ENCODE measurements around the gene ANKS1B. TPM values are rescaled to one million over a fixed set of nuclear protein-coding genes. Genes with fewer than 3 reads are reported as not detected.

The ANKS1B gene
- total and polyA plus RNA-seq, 10 of the 15 experiments (the other 5 are each of a cell fraction or from before 2014, with no cell fraction given) = 0.16 to 1.3 (median 0.82) TPM; not detected in 7

DNA sequence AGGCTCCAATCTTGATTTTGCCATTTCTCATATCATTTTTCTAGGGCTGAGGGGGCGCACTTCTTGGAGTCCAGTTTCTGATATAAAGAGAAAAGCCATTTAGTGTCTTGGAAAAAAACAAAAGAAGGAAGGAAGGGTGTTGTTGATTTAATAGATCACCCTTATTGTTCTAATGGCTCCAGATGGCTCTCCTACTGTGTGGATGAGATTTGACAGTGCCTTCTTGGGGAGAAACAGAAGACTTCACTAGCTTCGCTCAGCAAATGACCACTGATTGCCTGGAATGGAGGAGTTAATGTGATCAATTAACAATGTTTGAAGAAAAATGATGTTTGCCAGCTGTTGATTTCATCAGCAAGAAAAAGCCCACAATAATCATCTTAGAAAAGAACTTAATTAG is 1123.5 kb downstream of the ANKS1B start:
- BruUV-seq (replicated peaks) = no TSS peak
- no peaks in the 10 kb centered on the region for H4K20me1 ChIP-seq (ENCODE audit: control insufficient read depth, insufficient read depth)
- in situ Hi-C loops (cut with MboI) = no loop called here
- no peak overlapping the region for H3K9ac ChIP-seq (ENCODE audit: control insufficient read depth, insufficient read depth, low read length)
- RAD21 ChIA-PET (ENCODE audit: unreplicated experiment) = no interaction called here
- POLR2A ChIA-PET = no interaction called here
- H3K27me3 ChIP-seq (replicated peaks in 1 of 2; ENCODE audit: control insufficient read depth in 2 of 2, insufficient read depth in 2 of 2, low read length in 1 of 2) = no peaks in the 10 kb centered on the region
- SMC1A ChIA-PET (ENCODE audit: uncharacterized antibody, unreplicated experiment) = interaction anchor here (1.4 kb wide), 1 partner anchor 11 kb away, joined by 3 read pairs; no protein-coding TSS in a partner anchor
- intact Hi-C loops (cut with micrococcal nuclease; ENCODE audit: unreplicated experiment) = no loop called here
- ATAC-seq = no peak
- no peak overlapping the region for H3K4me2 ChIP-seq (ENCODE audit: control insufficient read depth, insufficient read depth)
- H3K4me1 ChIP-seq (ENCODE audit: control insufficient read depth, insufficient read depth, low read length) = no peaks in the 10 kb centered on the region
- H3K9me3 ChIP-seq (replicated peaks; ENCODE audit: control insufficient read depth, insufficient read depth, low read length) = no peaks in the 10 kb centered on the region
- 15% methylated on average over 2 of the region's 2 CpGs for WGBS (ENCODE audit: insufficient coverage, insufficient replicate concordance, low lambda C conversion rate, missing lambda C conversion rate)
- no peaks in the 10 kb centered on the region for H3K79me2 ChIP-seq (ENCODE audit: control insufficient read depth, insufficient read depth, low read length)
- H2AFZ ChIP-seq (ENCODE audit: control insufficient read depth, low read depth, low read length) = no peak overlapping the region
- H3K36me3 ChIP-seq (ENCODE audit: control insufficient read depth in 2 of 2, insufficient read depth in 2 of 2, low read length in 1 of 2) = no peaks in the 10 kb centered on the region
- CTCF ChIA-PET = no interaction called here
- no peak for DNase-seq (ENCODE audit: low read depth, low spot score)
- no peak for FAIRE-seq
- H3K4me3 ChIP-seq = no peak overlapping the region
- TF ChIP-seq POLR2AphosphoS5 (IDR thresholded peaks at IDR 0.05; ENCODE audit: low read length) (no peak), BCL3 (IDR thresholded peaks at IDR 0.05; ENCODE audit: borderline replicate concordance, insufficient read depth, low read depth, low read length, poor library complexity, severe bottlenecking) (no peak), PML (IDR thresholded peaks at IDR 0.05; ENCODE audit: low read length) (no peak), ZBED1 (IDR thresholded peaks at IDR 0.05; ENCODE audit: borderline replicate concordance) (no peak), RAD51 (IDR thresholded peaks at IDR 0.05) (no peak), USF2 (IDR thresholded peaks at IDR 0.05; ENCODE audit: borderline replicate concordance, low read depth, low read length) (no peak), SPI1 (IDR thresholded peaks at IDR 0.05; ENCODE audit: borderline replicate concordance, insufficient read depth, low read depth, low read length) (no peak), MEF2A (IDR thresholded peaks at IDR 0.05; ENCODE audit: insufficient read depth, low read depth, low read length) (no peak), CREM (IDR thresholded peaks at IDR 0.05; ENCODE audit: low read depth) (no peak), PRDM15 (CRISPR knock-in tag; IDR thresholded peaks at IDR 0.05) (no peak), MTA3 (IDR thresholded peaks at IDR 0.05; ENCODE audit: borderline replicate concordance, low read length) (no peak)
- TF ChIP-seq, protein P1, sequence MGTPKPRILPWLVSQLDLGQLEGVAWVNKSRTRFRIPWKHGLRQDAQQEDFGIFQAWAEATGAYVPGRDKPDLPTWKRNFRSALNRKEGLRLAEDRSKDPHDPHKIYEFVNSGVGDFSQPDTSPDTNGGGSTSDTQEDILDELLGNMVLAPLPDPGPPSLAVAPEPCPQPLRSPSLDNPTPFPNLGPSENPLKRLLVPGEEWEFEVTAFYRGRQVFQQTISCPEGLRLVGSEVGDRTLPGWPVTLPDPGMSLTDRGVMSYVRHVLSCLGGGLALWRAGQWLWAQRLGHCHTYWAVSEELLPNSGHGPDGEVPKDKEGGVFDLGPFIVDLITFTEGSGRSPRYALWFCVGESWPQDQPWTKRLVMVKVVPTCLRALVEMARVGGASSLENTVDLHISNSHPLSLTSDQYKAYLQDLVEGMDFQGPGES (IDR thresholded peaks at IDR 0.05) = no peak
- no peak overlapping the region for H3K27ac ChIP-seq (ENCODE audit: control insufficient read depth, insufficient read depth)
